RWPE2 (cell line): Measurements from ENCODE around the gene PTPRN2.

ENCODE experiments used
- ATAC-seq: fragments of 200-7000 bp; cut with Tn5 transposase; 3 replicates; pipeline ENCODE4 v1.9.1; 2021; ENCODE audit warnings: low read depth
- DNase-seq: peaks from one replicate; pipeline ENCODE4 v3.0.0-alpha.2; 2020; ENCODE audit warnings: low spot score
- H3K27ac ChIP-seq: fragments of 450-650 bp; 2 replicates; pipeline ENCODE4 v1.5.1; 2017; ENCODE audit warnings: mild to moderate bottlenecking; ENCODE audit not compliant: poor library complexity, severe bottlenecking
- H3K27me3 ChIP-seq: fragments of 250-450 bp; sonication (Bioruptor Pico); 2 replicates; pipeline ENCODE4 v1.5.1; 2021; ENCODE audit warnings: mild to moderate bottlenecking, moderate library complexity; ENCODE audit not compliant: insufficient read depth, poor library complexity, severe bottlenecking
- H3K36me3 ChIP-seq: fragments of 250-450 bp; sonication (Bioruptor Pico); 2 replicates; pipeline ENCODE4 v1.5.1; 2020; ENCODE audit warnings: low read depth, mild to moderate bottlenecking, moderate library complexity
- H3K4me1 ChIP-seq: fragments of 250-450 bp; sonication (Bioruptor Pico); 2 replicates; pipeline ENCODE4 v1.5.1; 2021; ENCODE audit warnings: mild to moderate bottlenecking, moderate library complexity; ENCODE audit not compliant: insufficient read depth, poor library complexity, severe bottlenecking
- H3K4me3 ChIP-seq: fragments of 250-450 bp; sonication (Bioruptor Pico); 2 replicates; pipeline ENCODE4 v1.5.1; 2021; ENCODE audit warnings: mild to moderate bottlenecking, moderate library complexity; ENCODE audit not compliant: severe bottlenecking
- H3K9me3 ChIP-seq: fragments of 250-450 bp; sonication (Bioruptor Pico); 2 replicates; pipeline ENCODE4 v1.5.1; 2021; ENCODE audit warnings: mild to moderate bottlenecking, moderate library complexity; ENCODE audit not compliant: severe bottlenecking
- TF ChIP-seq, protein P1 (sequence below): fragments of 450-650 bp; IDR thresholded peaks from one replicate; pipeline ENCODE4 v1.5.1; 2017; ENCODE audit warnings: mild to moderate bottlenecking, moderate library complexity; ENCODE audit not compliant: poor library complexity, severe bottlenecking

Gene PTPRN2

DNA sequence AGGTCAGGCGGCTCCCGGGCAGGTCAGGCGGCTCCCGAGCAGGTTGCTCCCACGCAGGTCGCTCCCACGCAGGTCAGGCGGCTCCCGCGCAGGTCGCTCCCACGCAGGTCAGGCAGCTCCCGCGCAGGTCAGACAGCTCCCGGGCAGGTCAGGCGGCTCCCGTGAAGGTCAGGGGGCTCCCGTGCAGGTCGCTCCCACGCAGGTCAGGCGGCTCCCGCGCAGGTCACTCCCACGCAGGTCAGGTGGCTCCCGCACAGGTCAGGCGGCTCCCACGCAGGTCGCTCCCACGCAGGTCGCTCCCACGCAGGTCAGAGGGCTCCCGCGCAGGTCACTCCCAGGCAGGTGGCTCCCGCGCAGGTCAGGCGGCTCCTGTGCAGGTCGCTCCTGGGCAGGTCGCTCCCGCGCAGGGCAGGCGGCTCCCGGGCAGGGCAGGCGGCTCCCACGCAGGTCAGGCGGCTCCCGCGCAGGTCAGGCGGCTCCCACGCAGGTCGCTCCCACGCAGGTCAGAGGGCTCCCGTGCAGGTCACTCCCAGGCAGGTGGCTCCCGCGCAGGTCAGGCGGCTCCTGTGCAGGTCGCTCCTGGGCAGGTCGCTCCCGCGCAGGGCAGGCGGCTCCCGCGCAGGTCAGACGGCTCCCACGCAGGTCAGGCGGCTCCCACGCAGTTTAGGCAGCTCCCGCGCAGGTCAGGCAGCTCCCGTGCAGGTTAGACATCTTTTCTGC is 30.7 kb downstream of the PTPRN2 start:
- no peak overlapping the region for H3K4me3 ChIP-seq
- DNase-seq = no peak
- TF ChIP-seq, protein P1, sequence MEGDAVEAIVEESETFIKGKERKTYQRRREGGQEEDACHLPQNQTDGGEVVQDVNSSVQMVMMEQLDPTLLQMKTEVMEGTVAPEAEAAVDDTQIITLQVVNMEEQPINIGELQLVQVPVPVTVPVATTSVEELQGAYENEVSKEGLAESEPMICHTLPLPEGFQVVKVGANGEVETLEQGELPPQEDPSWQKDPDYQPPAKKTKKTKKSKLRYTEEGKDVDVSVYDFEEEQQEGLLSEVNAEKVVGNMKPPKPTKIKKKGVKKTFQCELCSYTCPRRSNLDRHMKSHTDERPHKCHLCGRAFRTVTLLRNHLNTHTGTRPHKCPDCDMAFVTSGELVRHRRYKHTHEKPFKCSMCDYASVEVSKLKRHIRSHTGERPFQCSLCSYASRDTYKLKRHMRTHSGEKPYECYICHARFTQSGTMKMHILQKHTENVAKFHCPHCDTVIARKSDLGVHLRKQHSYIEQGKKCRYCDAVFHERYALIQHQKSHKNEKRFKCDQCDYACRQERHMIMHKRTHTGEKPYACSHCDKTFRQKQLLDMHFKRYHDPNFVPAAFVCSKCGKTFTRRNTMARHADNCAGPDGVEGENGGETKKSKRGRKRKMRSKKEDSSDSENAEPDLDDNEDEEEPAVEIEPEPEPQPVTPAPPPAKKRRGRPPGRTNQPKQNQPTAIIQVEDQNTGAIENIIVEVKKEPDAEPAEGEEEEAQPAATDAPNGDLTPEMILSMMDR = no peak

DNA sequence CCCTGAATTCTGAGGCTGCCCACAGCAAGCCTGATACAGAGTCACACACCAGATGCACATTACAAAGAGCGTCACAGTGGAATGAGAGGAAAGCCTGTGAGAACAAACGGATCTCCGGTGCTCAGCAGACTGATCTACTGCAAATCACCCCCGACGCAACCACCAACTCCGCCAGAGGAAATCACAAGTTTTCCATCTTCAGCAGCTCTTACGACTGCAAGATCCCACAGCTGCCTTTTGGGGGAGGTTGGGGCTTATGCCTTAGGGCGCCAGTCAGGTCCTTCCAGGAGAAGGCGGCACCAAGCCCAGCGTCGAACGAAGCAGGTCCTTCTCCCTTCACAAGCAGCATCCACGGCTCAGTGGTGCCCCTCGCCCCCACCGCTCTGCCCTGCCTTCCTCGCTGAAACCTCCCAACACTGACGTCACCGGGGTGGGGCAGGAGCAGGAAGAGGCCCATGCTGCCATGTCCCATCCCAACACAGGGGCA is 32.5 kb downstream of the PTPRN2 start:
- Histone ChIP-seq H3K27me3 (no peaks in the 10 kb centered on the region), H3K4me1 (no peaks in the 10 kb centered on the region), H3K4me3 (no peak overlapping the region), H3K36me3 (no peaks in the 10 kb centered on the region), H3K27ac (no peak overlapping the region), H3K9me3 (no peaks in the 10 kb centered on the region)
- no peak for DNase-seq
- TF ChIP-seq, protein P1 = no peak
- ATAC-seq = no peak

More for the DNA sequence above, 30.7 kb downstream of the PTPRN2 start:
- no peak for ATAC-seq
- Histone ChIP-seq H3K9me3 (no peaks in the 10 kb centered on the region), H3K27ac (no peak overlapping the region), H3K27me3 (no peaks in the 10 kb centered on the region), H3K36me3 (no peaks in the 10 kb centered on the region), H3K4me1 (no peaks in the 10 kb centered on the region)

DNA sequence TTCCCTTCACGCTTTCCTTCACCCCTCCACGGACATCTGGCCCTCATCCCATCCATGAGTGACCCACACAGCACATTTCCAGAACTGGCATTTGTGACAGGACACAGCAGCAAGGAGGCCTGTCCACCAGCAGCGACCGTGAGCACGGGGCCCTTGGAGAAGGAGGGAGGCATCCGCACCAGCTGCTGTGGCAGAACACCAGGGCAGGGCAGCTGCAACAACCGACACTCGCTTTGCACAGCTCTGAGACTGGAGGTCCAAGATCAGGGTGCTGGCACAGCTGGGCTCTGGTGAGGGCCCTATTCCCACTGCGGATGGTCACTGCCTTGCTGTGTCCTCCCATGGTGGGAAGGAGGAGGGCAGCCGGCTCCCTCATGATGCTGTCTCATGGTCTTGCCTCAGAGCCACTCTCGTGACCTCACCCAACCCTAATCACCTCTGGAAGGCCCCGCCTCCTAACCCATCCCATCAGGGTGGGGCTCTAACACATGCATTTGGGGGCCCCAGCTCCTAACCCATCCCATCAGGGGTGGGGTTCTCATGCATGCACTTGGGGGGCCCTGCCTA is 36.7 kb downstream of the PTPRN2 start:
- Histone ChIP-seq H3K36me3 (no peaks in the 10 kb centered on the region), H3K4me1 (no peaks in the 10 kb centered on the region), H3K27me3 (no peaks in the 10 kb centered on the region), H3K9me3 (no peaks in the 10 kb centered on the region), H3K27ac (no peak overlapping the region), H3K4me3 (no peak overlapping the region)
- TF ChIP-seq, protein P1 = no peak
- DNase-seq = no peak
- no peak for ATAC-seq

DNA sequence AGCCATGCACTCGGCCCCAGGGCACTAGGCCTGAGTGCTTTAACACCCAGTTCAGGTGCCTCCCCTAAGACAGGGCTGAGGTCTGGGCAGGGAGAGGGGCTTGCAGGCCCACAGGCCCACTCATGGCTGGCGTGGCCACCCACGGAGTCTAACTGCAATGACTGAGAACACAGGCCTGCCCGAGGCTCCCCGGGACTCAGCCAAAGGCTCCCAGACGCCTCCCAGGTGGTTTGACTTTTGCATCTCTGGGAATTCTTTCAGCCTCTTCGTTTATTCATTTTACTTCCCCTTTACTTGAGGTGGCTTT is 37.3 kb downstream of the PTPRN2 start:
- ATAC-seq = no peak
- H3K4me3 ChIP-seq = no peak overlapping the region
- DNase-seq = no peak
- H3K4me1 ChIP-seq = no peaks in the 10 kb centered on the region
- H3K36me3 ChIP-seq = no peaks in the 10 kb centered on the region
- H3K27ac ChIP-seq = no peak overlapping the region
- TF ChIP-seq, protein P1 = no peak
- H3K9me3 ChIP-seq = no peaks in the 10 kb centered on the region
- H3K27me3 ChIP-seq = no peaks in the 10 kb centered on the region
